HEK293 (cell line): Measurements from ENCODE around the gene TIAM1.

ENCODE experiments used
- CTCF ChIA-PET: fragments of 350-600 bp; formaldehyde crosslinking; extraction: SDS; loops from one replicate; lab custom pipeline; 2021; ENCODE audit warnings: antibody characterized with exemption; lab: Yijun Ruan, JAX
- POLR2A ChIA-PET: fragments of 300-600 bp; formaldehyde crosslinking; extraction: SDS; loops from one replicate; lab custom pipeline; 2020; ENCODE audit warnings: antibody characterized with exemption, inconsistent platforms; lab: Yijun Ruan, JAX
- H3K27ac ChIP-seq: fragments of 200-500 bp; sonication (Bioruptor generic); 2 replicates; pipeline ENCODE4 v1.5.1; 2014; ENCODE audit warnings: low read depth, low read length, control low read depth, inconsistent platforms; ENCODE audit errors: extremely low read depth
- H3K36me3 ChIP-seq, 2 experiments: fragments of 200-500 bp in 1 of 2; sonication (Bioruptor generic) in 1 of 2; 1 replicate in 1 of 2; 2 replicates in 1 of 2; pipeline ENCODE4 v1.5.1; 2014 to 2017; ENCODE audit warnings: inconsistent platforms in 2 of 2, low read length in 2 of 2; ENCODE audit not compliant: control insufficient read depth in 2 of 2, insufficient read depth in 1 of 2
- H3K4me1 ChIP-seq: fragments of 200-500 bp; sonication (Bioruptor generic); 2 replicates; pipeline ENCODE4 v1.5.1; 2014; ENCODE audit warnings: mild to moderate bottlenecking, low read length, inconsistent platforms; ENCODE audit not compliant: control insufficient read depth, insufficient read depth
- H3K4me3 ChIP-seq: 2 replicates; pipeline ENCODE4 v1.5.1; 2011; ENCODE audit warnings: low read depth, mild to moderate bottlenecking, control low read depth, low read length, moderate library complexity
- H3K9me3 ChIP-seq: fragments of 200-500 bp; sonication (Bioruptor generic); 2 replicates; pipeline ENCODE4 v1.5.1; 2014; ENCODE audit warnings: low read depth, low read length, inconsistent platforms; ENCODE audit not compliant: control insufficient read depth, insufficient read depth
- BCL11A ChIP-seq: fragments of 450-650 bp; formaldehyde crosslinking; IDR thresholded peaks from 2 replicates; pipeline ENCODE4 v1.5.1; 2016; ENCODE audit warnings: low read depth, missing biosample characterization, missing genetic modification characterization
- EGR2 ChIP-seq: fragments of 450-650 bp; formaldehyde crosslinking; IDR thresholded peaks from 2 replicates; pipeline ENCODE4 v1.5.1; 2016; ENCODE audit warnings: low read depth, missing biosample characterization, missing genetic modification characterization
- FEZF1 ChIP-seq: fragments of 450-650 bp; formaldehyde crosslinking; IDR thresholded peaks from 2 replicates; pipeline ENCODE4 v1.5.1; 2016; ENCODE audit warnings: missing biosample characterization, missing genetic modification characterization
- GLIS1 ChIP-seq: fragments of 450-650 bp; formaldehyde crosslinking; IDR thresholded peaks from 2 replicates; pipeline ENCODE4 v1.5.1; 2016; ENCODE audit warnings: missing biosample characterization, missing genetic modification characterization
- IKZF3 ChIP-seq: fragments of 450-650 bp; IDR thresholded peaks from 2 replicates; pipeline ENCODE4 v1.5.0; 2018; ENCODE audit warnings: missing biosample characterization, mild to moderate bottlenecking, missing genetic modification characterization, moderate library complexity
- OSR2 ChIP-seq: fragments of 450-650 bp; formaldehyde crosslinking; IDR thresholded peaks from 2 replicates; pipeline ENCODE4 v1.5.1; 2016; ENCODE audit warnings: missing biosample characterization, missing genetic modification characterization
- WT1 ChIP-seq: fragments of 450-650 bp; formaldehyde crosslinking; IDR thresholded peaks from 2 replicates; pipeline ENCODE4 v1.5.1; 2016; ENCODE audit warnings: missing biosample characterization, missing genetic modification characterization
- ZBTB17 ChIP-seq: fragments of 450-650 bp; formaldehyde crosslinking; IDR thresholded peaks from 2 replicates; pipeline ENCODE4 v1.5.1; 2016; ENCODE audit warnings: missing biosample characterization, missing genetic modification characterization
- ZEB2 ChIP-seq: fragments of 450-650 bp; formaldehyde crosslinking; IDR thresholded peaks from 2 replicates; pipeline ENCODE4 v1.5.1; 2016; ENCODE audit warnings: missing biosample characterization, missing genetic modification characterization
- ZNF292 ChIP-seq: fragments of 450-650 bp; formaldehyde crosslinking; IDR thresholded peaks from 2 replicates; pipeline ENCODE4 v1.5.1; 2016; ENCODE audit warnings: low read depth, missing biosample characterization, missing genetic modification characterization, borderline replicate concordance
- ZNF311 ChIP-seq: fragments of 450-650 bp; formaldehyde crosslinking; IDR thresholded peaks from 2 replicates; pipeline ENCODE4 v1.5.1; 2017; ENCODE audit warnings: missing biosample characterization, missing genetic modification characterization, borderline replicate concordance
- ZNF341 ChIP-seq: fragments of 450-650 bp; formaldehyde crosslinking; IDR thresholded peaks from 2 replicates; pipeline ENCODE4; 2016; ENCODE audit warnings: low read depth, missing biosample characterization, missing genetic modification characterization
- ZNF404 ChIP-seq: fragments of 450-650 bp; formaldehyde crosslinking; IDR thresholded peaks from 2 replicates; pipeline ENCODE4 v1.5.1; 2017; ENCODE audit warnings: missing biosample characterization, missing genetic modification characterization
- ZNF561 ChIP-seq: fragments of 450-650 bp; IDR thresholded peaks from 2 replicates; pipeline ENCODE4 v1.5.1; 2018; ENCODE audit warnings: missing biosample characterization, missing genetic modification characterization, borderline replicate concordance
- ZNF670 ChIP-seq: fragments of 450-650 bp; formaldehyde crosslinking; IDR thresholded peaks from 2 replicates; pipeline ENCODE4 v1.5.1; 2016; ENCODE audit warnings: missing biosample characterization, missing genetic modification characterization, low read depth
- ZNF768 ChIP-seq: fragments of 450-650 bp; formaldehyde crosslinking; IDR thresholded peaks from 2 replicates; pipeline ENCODE4 v1.5.1; 2018; ENCODE audit warnings: missing biosample characterization, mild to moderate bottlenecking, missing genetic modification characterization
- TF ChIP-seq, protein P1 (sequence below): fragments of 450-650 bp; formaldehyde crosslinking; IDR thresholded peaks from 2 replicates; pipeline ENCODE4 v1.5.1; 2017; ENCODE audit warnings: missing biosample characterization, missing genetic modification characterization
- TF ChIP-seq, protein P2 (sequence below): fragments of 450-650 bp; formaldehyde crosslinking; IDR thresholded peaks from 2 replicates; pipeline ENCODE4 v1.5.1; 2017; ENCODE audit warnings: missing biosample characterization, missing genetic modification characterization
- TF ChIP-seq, protein P3 (sequence below): fragments of 450-650 bp; IDR thresholded peaks from 2 replicates; pipeline ENCODE4 v1.5.1; 2018; ENCODE audit warnings: missing biosample characterization, mild to moderate bottlenecking, missing genetic modification characterization
- TF ChIP-seq, protein P4 (sequence below): fragments of 450-650 bp; formaldehyde crosslinking; IDR thresholded peaks from 2 replicates; pipeline ENCODE4 v1.5.1; 2016; ENCODE audit warnings: missing biosample characterization, missing genetic modification characterization, borderline replicate concordance
- TF ChIP-seq, protein P5 (sequence below): fragments of 450-650 bp; formaldehyde crosslinking; IDR thresholded peaks from 2 replicates; pipeline ENCODE4 v1.5.1; 2016; ENCODE audit warnings: missing biosample characterization, missing genetic modification characterization

Gene TIAM1

DNA sequence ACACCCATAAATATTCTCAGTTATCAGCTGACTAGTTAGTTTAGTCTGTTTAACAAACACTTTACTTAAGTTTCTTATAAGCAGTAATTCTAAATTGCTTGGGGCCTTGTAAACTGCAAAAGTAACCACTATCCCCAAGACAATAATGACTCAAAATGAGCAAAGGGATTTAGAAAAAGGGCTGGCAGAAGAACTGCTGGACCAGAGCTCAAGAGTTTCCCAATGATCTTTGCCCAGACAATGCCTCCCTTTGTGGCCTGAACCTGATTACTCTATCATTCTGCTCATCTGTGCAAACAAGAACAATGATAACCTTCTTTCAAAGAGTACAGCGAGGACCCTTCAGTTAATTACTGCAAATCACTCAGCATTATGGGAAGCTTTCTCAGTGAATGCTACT is 123.5 kb downstream of the TIAM1 start:
- Histone ChIP-seq H3K4me1 (peaks cover 29% of the 10 kb centered on the region), H3K36me3 (peaks cover 0 to 28% of the 10 kb centered on the region in 2 experiments; a peak in 2 of 3 replicates), H3K9me3 (no peaks in the 10 kb centered on the region), H3K27ac (no peak overlapping the region; the same call in 1 of the 2 replicates), H3K4me3 (no peak overlapping the region)
- ChIA-PET CTCF (interaction anchor here (0.6 to 0.8 kb wide), 2 partner anchors 9 to 360 kb away, joined by 3 read pairs; no protein-coding TSS in a partner anchor), POLR2A (no interaction called here)
- TF ChIP-seq ZNF311 (tag by site-specific recombination) = no peak
- peak; percentile 84 for TF ChIP-seq FEZF1 (tag by site-specific recombination)
- 0 out of 2 replicates have a peak, but pooled peaks have one; percentile 22 for TF ChIP-seq ZNF561 (tag by site-specific recombination)
- peak; percentile 53; the same call in 1 of the 2 replicates for TF ChIP-seq WT1 (tag by site-specific recombination)
- TF ChIP-seq ZNF292 (tag by site-specific recombination) = no peak
- TF ChIP-seq ZEB2 = 0 out of 2 replicates have a peak, but pooled peaks have one; percentile 42
- TF ChIP-seq, protein P1, sequence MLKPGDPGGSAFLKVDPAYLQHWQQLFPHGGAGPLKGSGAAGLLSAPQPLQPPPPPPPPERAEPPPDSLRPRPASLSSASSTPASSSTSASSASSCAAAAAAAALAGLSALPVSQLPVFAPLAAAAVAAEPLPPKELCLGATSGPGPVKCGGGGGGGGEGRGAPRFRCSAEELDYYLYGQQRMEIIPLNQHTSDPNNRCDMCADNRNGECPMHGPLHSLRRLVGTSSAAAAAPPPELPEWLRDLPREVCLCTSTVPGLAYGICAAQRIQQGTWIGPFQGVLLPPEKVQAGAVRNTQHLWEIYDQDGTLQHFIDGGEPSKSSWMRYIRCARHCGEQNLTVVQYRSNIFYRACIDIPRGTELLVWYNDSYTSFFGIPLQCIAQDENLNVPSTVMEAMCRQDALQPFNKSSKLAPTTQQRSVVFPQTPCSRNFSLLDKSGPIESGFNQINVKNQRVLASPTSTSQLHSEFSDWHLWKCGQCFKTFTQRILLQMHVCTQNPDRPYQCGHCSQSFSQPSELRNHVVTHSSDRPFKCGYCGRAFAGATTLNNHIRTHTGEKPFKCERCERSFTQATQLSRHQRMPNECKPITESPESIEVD (tag by site-specific recombination) = peak; percentile 92
- no peak for TF ChIP-seq ZNF768 (tag by site-specific recombination)
- no peak for TF ChIP-seq ZNF404 (tag by site-specific recombination)
- TF ChIP-seq, protein P2, sequence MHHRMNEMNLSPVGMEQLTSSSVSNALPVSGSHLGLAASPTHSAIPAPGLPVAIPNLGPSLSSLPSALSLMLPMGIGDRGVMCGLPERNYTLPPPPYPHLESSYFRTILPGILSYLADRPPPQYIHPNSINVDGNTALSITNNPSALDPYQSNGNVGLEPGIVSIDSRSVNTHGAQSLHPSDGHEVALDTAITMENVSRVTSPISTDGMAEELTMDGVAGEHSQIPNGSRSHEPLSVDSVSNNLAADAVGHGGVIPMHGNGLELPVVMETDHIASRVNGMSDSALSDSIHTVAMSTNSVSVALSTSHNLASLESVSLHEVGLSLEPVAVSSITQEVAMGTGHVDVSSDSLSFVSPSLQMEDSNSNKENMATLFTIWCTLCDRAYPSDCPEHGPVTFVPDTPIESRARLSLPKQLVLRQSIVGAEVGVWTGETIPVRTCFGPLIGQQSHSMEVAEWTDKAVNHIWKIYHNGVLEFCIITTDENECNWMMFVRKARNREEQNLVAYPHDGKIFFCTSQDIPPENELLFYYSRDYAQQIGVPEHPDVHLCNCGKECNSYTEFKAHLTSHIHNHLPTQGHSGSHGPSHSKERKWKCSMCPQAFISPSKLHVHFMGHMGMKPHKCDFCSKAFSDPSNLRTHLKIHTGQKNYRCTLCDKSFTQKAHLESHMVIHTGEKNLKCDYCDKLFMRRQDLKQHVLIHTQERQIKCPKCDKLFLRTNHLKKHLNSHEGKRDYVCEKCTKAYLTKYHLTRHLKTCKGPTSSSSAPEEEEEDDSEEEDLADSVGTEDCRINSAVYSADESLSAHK (tag by site-specific recombination) = peak; percentile 16; the same call in 1 of the 2 replicates
- TF ChIP-seq, protein P3, sequence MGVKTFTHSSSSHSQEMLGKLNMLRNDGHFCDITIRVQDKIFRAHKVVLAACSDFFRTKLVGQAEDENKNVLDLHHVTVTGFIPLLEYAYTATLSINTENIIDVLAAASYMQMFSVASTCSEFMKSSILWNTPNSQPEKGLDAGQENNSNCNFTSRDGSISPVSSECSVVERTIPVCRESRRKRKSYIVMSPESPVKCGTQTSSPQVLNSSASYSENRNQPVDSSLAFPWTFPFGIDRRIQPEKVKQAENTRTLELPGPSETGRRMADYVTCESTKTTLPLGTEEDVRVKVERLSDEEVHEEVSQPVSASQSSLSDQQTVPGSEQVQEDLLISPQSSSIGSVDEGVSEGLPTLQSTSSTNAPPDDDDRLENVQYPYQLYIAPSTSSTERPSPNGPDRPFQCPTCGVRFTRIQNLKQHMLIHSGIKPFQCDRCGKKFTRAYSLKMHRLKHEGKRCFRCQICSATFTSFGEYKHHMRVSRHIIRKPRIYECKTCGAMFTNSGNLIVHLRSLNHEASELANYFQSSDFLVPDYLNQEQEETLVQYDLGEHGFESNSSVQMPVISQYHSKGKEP (tag by site-specific recombination) = 0 out of 2 replicates have a peak, but pooled peaks have one; percentile 38
- 0 out of 2 replicates have a peak, but pooled peaks have one; percentile 25 for TF ChIP-seq GLIS1 (tag by site-specific recombination)
- peak; percentile 49; the same call in 1 of the 2 replicates for TF ChIP-seq OSR2
- no peak for TF ChIP-seq BCL11A (tag by site-specific recombination)

DNA sequence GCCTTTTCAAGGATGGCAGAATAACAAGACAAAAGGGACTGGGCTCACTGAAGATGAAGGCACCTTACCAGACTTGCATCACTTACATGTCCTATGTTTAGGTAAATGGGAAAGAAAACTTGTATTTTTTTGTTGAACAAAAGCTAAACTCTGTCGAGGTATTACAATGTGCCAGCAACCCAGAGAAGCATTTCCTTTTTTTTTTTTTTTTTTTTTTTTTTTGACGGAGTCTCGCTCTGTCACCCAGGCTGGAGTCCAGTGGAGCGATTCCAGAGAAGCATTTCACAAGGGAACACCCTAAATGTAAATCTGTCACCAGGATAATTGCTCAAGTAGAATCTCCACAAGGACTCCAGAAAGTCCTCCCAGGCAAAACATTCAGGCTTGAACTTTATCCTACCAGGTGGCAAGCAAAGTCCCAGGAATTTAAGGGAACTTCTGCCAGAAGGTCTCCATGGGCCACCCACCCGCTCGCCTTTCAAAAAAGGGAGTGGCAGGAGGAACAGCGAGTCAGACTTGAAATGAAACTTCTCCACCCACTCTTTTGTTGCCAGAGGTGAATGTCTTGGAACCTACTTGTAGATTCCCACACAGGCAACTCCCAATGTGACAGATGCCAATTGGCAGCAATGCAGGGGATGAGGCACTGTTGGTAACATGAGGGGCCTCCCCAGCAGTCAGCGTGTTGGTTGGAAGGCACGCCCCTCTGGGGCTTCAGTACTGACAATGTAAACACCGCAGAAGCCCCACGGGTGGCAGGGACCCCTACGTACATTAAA is 125.0 kb downstream of the TIAM1 start:
- ChIA-PET POLR2A (no interaction called here), CTCF (interaction anchor here (0.5 kb wide), 1 partner anchor 1512 kb away, joined by 3 read pairs; no protein-coding TSS in a partner anchor)
- H3K4me1 ChIP-seq = peaks cover 29% of the 10 kb centered on the region
- H3K27ac ChIP-seq = no peak overlapping the region; the same call in 1 of the 2 replicates
- peaks cover 0 to 22% of the 10 kb centered on the region in 2 experiments; a peak in 2 of 3 replicates for H3K36me3 ChIP-seq
- H3K4me3 ChIP-seq = no peak overlapping the region
- H3K9me3 ChIP-seq = no peaks in the 10 kb centered on the region
- TF ChIP-seq EGR2 (tag by site-specific recombination) = peak; percentile 94
- TF ChIP-seq, protein P4, sequence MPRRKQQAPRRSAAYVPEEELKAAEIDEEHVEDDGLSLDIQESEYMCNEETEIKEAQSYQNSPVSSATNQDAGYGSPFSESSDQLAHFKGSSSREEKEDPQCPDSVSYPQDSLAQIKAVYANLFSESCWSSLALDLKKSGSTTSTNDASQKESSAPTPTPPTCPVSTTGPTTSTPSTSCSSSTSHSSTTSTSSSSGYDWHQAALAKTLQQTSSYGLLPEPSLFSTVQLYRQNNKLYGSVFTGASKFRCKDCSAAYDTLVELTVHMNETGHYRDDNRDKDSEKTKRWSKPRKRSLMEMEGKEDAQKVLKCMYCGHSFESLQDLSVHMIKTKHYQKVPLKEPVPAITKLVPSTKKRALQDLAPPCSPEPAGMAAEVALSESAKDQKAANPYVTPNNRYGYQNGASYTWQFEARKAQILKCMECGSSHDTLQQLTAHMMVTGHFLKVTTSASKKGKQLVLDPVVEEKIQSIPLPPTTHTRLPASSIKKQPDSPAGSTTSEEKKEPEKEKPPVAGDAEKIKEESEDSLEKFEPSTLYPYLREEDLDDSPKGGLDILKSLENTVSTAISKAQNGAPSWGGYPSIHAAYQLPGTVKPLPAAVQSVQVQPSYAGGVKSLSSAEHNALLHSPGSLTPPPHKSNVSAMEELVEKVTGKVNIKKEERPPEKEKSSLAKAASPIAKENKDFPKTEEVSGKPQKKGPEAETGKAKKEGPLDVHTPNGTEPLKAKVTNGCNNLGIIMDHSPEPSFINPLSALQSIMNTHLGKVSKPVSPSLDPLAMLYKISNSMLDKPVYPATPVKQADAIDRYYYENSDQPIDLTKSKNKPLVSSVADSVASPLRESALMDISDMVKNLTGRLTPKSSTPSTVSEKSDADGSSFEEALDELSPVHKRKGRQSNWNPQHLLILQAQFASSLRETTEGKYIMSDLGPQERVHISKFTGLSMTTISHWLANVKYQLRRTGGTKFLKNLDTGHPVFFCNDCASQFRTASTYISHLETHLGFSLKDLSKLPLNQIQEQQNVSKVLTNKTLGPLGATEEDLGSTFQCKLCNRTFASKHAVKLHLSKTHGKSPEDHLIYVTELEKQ (tag by site-specific recombination) = no peak
- TF ChIP-seq IKZF3 (tag by site-specific recombination) = 0 out of 2 replicates have a peak, but pooled peaks have one; percentile 14
- no peak for TF ChIP-seq OSR2
- no peak for TF ChIP-seq ZNF670 (tag by site-specific recombination)
- TF ChIP-seq ZNF341 = peak; percentile 74
- peak; percentile 93 for TF ChIP-seq GLIS1 (tag by site-specific recombination)
- peak; percentile 74 for TF ChIP-seq WT1 (tag by site-specific recombination)
- TF ChIP-seq, protein P5, sequence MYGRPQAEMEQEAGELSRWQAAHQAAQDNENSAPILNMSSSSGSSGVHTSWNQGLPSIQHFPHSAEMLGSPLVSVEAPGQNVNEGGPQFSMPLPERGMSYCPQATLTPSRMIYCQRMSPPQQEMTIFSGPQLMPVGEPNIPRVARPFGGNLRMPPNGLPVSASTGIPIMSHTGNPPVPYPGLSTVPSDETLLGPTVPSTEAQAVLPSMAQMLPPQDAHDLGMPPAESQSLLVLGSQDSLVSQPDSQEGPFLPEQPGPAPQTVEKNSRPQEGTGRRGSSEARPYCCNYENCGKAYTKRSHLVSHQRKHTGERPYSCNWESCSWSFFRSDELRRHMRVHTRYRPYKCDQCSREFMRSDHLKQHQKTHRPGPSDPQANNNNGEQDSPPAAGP (tag by site-specific recombination) = peak; percentile 74; the same call in 1 of the 2 replicates
- TF ChIP-seq ZBTB17 (tag by site-specific recombination) = 0 out of 2 replicates have a peak, but pooled peaks have one; percentile 34
